T47D (cell line): Measurements from ENCODE around the gene SLC13A1.

ENCODE experiments used
- DNase-seq, 2 experiments: peaks; one replicate each; pipeline versions ENCODE4 v3.0.0 to v3.0.0-alpha.2; 2011 to 2012; ENCODE audit warnings: low read depth in 1 of 2, low spot score in 1 of 2
- JUND ChIP-seq: IDR thresholded peaks from 2 replicates; pipeline ENCODE4 v1.6.1; 2012; ENCODE audit warnings: low read depth
- in situ Hi-C: cut with HindIII; loops from 2 replicates; pipeline ENCODE4 v1.10.0; 2016; ENCODE audit warnings: low sequenced_read_pairs, low pct_unique_long_range_greater_than_20kb

SLC13A1 gene

DNA sequence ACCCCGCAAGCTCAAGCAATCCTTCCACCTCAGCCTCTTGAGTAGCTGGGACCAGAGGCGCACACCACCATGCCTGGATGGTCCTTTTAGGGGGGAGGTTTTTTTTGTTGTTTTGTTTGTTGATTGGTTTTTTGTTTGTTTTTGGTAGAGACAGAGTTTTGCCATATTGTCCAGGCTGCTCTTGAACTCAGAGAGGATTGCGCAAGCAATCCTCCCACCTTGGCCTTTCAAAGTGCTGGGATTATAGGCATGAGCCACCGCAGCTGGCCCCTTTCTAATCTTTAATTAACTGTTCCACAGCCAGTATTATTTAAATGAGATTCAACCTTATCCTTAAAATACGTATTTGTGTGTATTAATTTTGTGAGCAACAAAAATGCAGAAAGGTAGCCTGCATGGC lies 65.8 kb downstream of the SLC13A1 start:
- DNase-seq = no peak
- in situ Hi-C loops = no loop called here
- no peak for TF ChIP-seq JUND

DNA sequence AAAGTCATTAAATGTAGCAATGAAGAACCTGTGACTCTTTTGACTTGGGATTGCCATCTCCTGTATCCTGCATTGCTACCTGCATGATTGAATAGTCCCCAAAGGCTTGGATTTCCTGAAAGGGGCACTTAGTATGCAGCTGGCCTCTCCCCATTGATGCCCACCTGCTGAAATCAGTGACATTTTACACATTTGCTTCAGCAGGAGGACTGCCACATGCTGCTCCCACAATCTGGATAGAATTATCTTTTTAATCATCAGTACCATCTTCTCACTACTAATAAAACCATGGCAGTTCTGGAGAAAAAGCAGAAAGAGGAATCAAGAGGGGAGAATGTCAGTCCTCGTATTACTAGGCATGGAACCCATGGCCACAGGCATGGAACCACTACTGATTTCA lies 67.8 kb downstream of the SLC13A1 start:
- TF ChIP-seq JUND = no peak
- in situ Hi-C loops = no loop called here
- no peak for DNase-seq

DNA sequence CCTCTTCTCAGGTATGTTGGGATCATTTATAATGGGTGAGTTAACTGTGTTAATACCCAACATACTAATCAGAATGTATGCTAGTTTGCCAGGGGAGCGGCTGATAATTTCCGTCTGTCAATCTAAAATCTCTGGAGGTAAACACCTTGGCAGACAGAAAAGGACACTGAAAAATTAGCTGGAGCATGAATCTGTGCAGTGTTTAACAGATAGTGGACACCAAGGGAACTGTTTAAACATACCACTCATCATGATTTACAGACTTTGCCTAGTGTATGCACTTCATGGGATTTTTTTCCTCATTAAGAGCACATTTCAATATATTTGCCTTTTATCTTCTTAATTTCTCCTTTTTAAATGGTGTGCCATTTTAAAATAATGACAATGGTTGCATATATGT lies 68.2 kb downstream of the SLC13A1 start:
- no peak for DNase-seq
- TF ChIP-seq JUND = no peak
- in situ Hi-C loops = no loop called here

DNA sequence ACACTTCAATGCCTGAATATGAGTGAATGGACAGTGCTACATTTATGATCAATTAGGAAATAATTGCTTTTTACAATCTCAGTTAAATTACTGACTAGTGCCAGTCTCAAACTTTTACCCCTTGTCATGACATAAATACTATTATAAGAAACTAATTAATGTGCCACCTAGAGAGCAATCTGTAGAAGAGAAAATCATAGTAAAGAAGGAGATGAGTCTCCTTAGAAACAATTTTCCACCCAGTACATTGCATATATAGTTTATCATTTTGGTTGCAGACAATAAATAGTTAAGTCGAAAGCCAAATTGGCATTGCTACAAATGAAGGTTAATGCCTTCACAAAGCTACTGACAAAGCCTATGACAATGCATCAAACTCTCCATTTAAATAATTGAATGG lies 68.6 kb downstream of the SLC13A1 start:
- DNase-seq = no peak
- in situ Hi-C loops = no loop called here
- TF ChIP-seq JUND = no peak

DNA sequence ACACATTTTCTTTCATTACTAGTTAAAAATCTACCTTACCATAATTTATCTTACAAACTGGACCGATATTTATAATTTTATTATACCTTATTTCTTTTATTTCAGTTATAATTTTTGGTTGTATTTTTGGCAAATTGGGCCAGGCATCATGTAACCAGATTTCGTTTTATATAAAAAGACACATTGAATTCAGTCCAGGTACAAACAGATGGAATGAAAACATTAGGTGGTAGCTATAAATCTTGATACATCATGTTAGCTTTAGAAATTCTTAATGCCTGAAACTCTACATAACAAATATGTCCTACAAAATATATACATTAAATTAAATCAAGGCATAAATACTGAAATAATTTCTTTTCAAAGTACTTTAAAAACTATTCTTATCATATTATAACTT lies 73.1 kb downstream of the SLC13A1 start:
- in situ Hi-C loops = no loop called here
- TF ChIP-seq JUND = no peak
- no peak for DNase-seq

DNA sequence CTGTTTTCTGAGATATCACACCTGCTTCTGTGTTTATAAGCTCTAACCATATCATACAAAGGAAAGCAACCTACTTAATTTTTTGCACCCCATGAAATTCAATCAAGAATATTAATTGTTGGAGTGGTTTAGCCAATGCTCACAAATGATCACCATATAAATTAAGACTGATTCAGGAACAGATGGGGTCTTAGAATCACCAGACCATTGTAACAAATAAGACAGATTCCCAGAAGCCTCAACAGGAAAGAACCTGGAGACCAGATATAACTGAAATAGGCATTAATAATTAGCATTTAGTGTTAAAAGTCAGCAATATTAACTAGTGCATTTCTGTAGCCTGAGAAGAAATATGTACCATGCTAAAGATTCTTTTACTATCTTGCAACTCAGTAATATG lies 73.6 kb downstream of the SLC13A1 start:
- no peak for TF ChIP-seq JUND
- in situ Hi-C loops = no loop called here
- no peak for DNase-seq

DNA sequence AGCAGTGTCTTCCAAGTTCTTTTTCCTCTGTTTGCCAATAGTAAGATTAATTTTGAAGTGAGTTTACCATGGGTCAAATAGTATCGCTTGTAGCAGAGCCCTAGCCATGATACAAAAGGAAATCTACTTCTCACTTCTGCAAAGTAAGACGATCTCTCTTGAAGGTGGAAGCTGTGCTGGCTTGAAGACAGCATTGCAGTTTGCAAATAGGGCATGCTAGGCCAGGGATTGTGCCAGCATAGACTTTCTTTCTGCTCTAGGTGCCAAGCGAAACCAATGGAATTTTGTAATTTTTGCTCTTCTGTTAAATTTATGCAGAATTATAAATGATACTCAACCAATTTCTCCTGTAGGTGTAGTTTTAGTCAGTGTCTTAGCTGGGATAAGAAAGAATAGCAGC lies 74.5 kb downstream of the SLC13A1 start:
- TF ChIP-seq JUND = no peak
- no peak for DNase-seq
- in situ Hi-C loops = no loop called here

DNA sequence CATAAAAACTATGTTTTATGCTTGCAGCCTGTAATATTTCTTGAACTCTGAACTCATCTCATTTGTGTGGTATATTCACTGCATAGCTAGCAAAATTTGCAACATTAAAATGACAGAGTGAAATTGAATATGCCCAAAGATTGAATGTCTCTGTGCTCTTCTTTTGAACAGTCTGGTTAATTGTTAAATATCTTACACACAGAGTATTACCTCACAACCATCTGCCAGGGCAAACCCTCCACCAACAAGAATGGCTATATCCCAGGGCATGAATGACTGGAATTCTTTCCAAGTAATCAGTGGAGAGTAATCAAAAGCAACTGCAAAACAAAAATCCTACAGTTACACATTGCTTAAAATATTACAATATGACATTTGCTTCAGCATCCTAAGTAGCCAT lies 76.9 kb downstream of the SLC13A1 start:
- DNase-seq = no peak

DNA sequence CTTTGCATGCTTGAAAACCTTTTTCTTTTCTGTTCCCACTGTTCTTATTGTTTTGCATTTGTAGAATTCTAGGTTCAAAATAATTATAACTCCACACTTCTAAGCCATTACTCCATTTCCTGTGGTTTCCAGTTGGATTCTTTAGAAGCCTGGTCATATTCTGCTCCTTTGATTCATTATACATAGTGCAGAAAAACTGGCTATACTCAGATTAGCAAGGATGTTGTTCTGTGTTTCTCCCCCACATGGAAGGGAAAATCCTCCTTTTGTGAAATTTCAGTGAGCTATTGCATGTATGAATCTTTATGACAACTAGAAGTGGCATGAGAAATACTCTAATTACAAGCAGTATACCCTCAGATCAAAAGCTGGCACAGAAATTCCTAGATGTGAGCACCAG lies 79.5 kb downstream of the SLC13A1 start:
- in situ Hi-C loops = no loop called here
- no peak for DNase-seq

More for the DNA sequence above, 76.9 kb downstream of the SLC13A1 start:
- TF ChIP-seq JUND = no peak
- in situ Hi-C loops = no loop called here

DNA sequence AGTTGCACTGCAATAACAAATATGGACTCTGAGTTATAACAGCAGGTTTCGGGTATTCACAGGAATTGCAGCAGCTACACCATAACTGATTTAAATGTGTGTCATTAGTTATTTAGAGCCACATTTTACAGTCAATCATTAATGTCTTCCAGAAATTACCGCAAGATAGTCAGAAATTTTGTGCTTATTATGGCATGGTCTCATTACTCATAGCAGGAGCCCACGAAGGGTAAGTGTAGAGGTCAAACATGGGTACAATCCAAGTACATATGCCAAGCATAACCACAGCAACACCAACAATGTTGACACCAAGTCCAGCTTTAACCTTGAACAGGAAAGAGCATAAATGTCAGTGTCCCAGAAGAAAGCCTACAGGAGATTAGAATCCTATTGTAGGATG lies 84.4 kb downstream of the SLC13A1 start:
- in situ Hi-C loops = no loop called here
- no peak for TF ChIP-seq JUND
- no peak for DNase-seq

More for the DNA sequence above, 79.5 kb downstream of the SLC13A1 start:
- no peak for TF ChIP-seq JUND

DNA sequence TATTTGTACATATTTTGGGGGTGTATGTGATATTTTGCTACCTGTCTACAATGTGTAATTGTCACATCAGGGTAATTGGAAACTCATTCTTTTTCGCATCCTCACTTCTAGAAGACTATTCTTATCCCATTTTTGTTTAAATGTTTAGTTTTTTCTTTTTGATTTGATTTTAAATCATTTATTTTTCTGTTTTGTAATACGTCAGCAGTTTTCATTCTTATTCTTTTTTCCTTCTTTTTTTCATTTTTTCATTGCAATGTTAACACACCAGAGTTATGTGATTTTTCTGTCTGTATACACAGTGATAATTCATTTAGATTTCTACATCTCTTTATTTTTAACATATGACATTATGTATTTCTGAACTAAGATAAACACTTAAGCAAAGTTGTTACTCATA lies 85.5 kb downstream of the SLC13A1 start:
- DNase-seq = no peak
- TF ChIP-seq JUND = no peak
- in situ Hi-C loops = no loop called here

DNA sequence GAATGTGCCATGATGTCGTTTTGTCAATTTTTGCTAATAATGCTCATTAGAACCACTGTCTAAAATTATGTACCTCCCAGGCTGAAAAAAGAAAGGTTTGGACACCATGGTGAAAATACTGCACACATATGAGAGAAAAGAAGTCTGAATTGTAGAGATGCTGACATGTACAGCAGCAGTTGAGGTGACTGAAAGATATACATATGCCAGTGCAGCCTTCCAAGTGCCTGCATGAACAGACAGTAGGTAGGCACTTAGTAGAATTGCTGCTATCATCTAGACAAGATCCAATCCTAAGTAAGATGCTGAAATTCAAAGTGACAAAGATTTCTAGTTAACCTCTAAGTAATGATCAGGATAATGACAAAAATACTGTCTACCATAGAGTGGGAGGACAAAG lies 86.9 kb downstream of the SLC13A1 start:
- in situ Hi-C loops = no loop called here
- no peak for DNase-seq
- no peak for TF ChIP-seq JUND

DNA sequence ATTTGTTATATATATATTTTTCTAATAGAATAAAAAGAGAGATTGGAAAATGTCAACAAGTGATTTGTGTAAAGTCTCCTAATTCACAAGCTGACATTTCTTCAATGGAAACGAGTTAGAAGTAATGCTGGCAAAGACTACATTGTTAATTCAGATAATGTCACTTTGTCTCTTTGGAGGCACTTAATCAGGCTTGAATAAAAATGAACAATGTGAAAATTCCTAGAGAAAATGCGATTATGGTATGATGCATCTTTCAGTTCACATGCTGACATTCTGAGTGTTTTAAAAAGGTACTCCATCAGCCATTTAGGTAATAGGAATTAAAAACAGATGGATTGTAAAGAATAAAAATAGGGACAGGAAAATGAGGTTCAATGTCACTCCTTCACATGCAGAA lies 100.1 kb downstream of the SLC13A1 start:
- TF ChIP-seq JUND = no peak
- no peak for DNase-seq
- in situ Hi-C loops = no loop called here

DNA sequence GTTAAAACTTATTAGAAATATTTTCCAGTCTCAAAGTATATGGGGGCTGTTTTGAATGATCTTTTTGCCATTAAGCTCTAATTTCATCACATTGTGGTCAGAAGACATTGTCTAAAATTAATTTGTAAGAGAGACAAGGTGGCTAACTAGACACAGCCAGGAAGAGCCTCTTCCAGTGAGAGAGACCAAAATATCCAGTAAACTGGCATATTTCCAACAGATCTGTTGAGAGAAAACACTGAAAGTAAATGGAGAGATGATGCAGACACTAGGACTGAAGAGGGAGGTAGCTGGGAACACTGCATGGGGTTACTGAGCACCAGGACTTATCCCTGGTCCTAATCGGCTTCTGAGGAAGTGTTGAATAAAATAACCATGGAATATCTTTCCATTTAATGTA lies 102.8 kb downstream of the SLC13A1 start:
- in situ Hi-C loops = no loop called here
- DNase-seq = no peak
- no peak for TF ChIP-seq JUND
